GM21528 (cell line): Measurements from ENCODE around the gene WDR93.

ENCODE experiments used
- ATAC-seq: cut with Tn5 transposase; IDR thresholded peaks from one replicate; pipeline ENCODE4 v1.9.1; 2021; ENCODE audit warnings: mild to moderate bottlenecking, moderate library complexity; ENCODE audit not compliant: unreplicated experiment, low FRiP score

The WDR93 gene

GRCh38 chr15:89746386-89746780, 55.8 kb downstream of the WDR93 start:
- ATAC-seq: no peak

GRCh38 chr15:89747708-89748682, 57.4 kb downstream of the WDR93 start:
- ATAC-seq: no peak

GRCh38 chr15:89749054-89749453, 58.4 kb downstream of the WDR93 start:
- no peak for ATAC-seq

GRCh38 chr15:89749526-89749925, 58.9 kb downstream of the WDR93 start:
- ATAC-seq: no peak

GRCh38 chr15:89749951-89750559, 59.4 kb downstream of the WDR93 start:
- no peak for ATAC-seq

GRCh38 chr15:89750560-89751542, 60.2 kb downstream of the WDR93 start, which contains the start of gene MESP1:
Gene MESP1, minus strand, starts transcription at chr15:89751249. Its CDS starts 18 bp downstream, at chr15:89751231.
- ATAC-seq: peak; percentile 91

- ATAC-seq: no peak
These were observed 61.1 kb downstream of the WDR93 start for GRCh38 chr15:89751748-89752147.

- ATAC-seq: no peak
These were observed 63.2 kb downstream of the WDR93 start for GRCh38 chr15:89753855-89754254.

GRCh38 chr15:89754361-89755154, 63.9 kb downstream of the WDR93 start:
- no peak for ATAC-seq

GRCh38 chr15:89755701-89756100, 65.1 kb downstream of the WDR93 start:
- ATAC-seq: no peak

GRCh38 chr15:89756897-89757296, 66.3 kb downstream of the WDR93 start:
- no peak for ATAC-seq

GRCh38 chr15:89758283-89758682, 67.7 kb downstream of the WDR93 start:
- ATAC-seq: no peak

GRCh38 chr15:89758981-89759380, 68.4 kb downstream of the WDR93 start:
- no peak for ATAC-seq

- no peak for ATAC-seq
These were observed 69.2 kb downstream of the WDR93 start for GRCh38 chr15:89759835-89760234.

GRCh38 chr15:89760303-89761008, 69.8 kb downstream of the WDR93 start:
- no peak for ATAC-seq

GRCh38 chr15:89761009-89761831, 70.6 kb downstream of the WDR93 start:
- no peak for ATAC-seq

GRCh38 chr15:89761929-89762328, 71.3 kb downstream of the WDR93 start:
- ATAC-seq: no peak

- ATAC-seq: no peak
These were observed 75.1 kb downstream of the WDR93 start for GRCh38 chr15:89765694-89766093.
